ENCODE measurements around the gene NELFCD.

NELFCD gene

GRCh38 chr20:59043698-59044097 is 62.6 kb downstream of the NELFCD start:
- DNase-seq (ENCODE audit: low spot score) (no peak), FAIRE-seq (no peak)

- no peak for FAIRE-seq
- DNase-seq (ENCODE audit: low spot score) = no peak
These were observed 63.2 kb downstream of the NELFCD start for GRCh38 chr20:59044295-59044694.
